H1 (cell line): ENCODE data around the gene SVIL. TPM values are rescaled to one million over a fixed set of nuclear protein-coding genes. Genes with fewer than 3 reads are reported as not detected.

Source experiments
- CTCF ChIA-PET: fragments of 300-600 bp; sonication (Branson Sonifier 250); formaldehyde crosslinking; loops from one replicate; lab custom pipeline; 2021; ENCODE audit not compliant: partially characterized antibody; lab: Charles Lee
- POLR2A ChIA-PET: fragments of 300-600 bp; sonication (Branson Sonifier 250); formaldehyde crosslinking; loops from one replicate; lab custom pipeline; 2021; ENCODE audit warnings: inconsistent platforms; ENCODE audit not compliant: partially characterized antibody; lab: Charles Lee
- DNase-seq, 2 experiments: peaks; one replicate each; pipeline versions ENCODE4 v3.0.0 to v3.0.0-alpha.2; 2010 to 2022; ENCODE audit warnings: low spot score in 2 of 2, low read depth in 1 of 2, mixed read lengths in 1 of 2
- FAIRE-seq: peaks from 2 replicates; lab custom pipeline; 2011; peaks lifted over from hg19 to GRCh38; lab: Jason Lieb, UNC
- H2AFZ ChIP-seq: 2 replicates; pipeline ENCODE4 v1.8.1; 2012; ENCODE audit warnings: low read length, inconsistent platforms
- H2AK5ac ChIP-seq: 2 replicates; pipeline ENCODE4 v1.6.1; 2013; ENCODE audit warnings: low read depth, low read length
- H2BK120ac ChIP-seq: replicated peaks from 2 replicates; pipeline ENCODE3; 2013; ENCODE audit warnings: low read depth, low read length, inconsistent platforms
- H2BK12ac ChIP-seq: 2 replicates; pipeline ENCODE4 v1.6.1; 2013; ENCODE audit warnings: low read depth, low read length
- H2BK15ac ChIP-seq: 2 replicates; pipeline ENCODE4 v1.6.1; 2013; ENCODE audit warnings: low read length
- H2BK20ac ChIP-seq: 2 replicates; pipeline ENCODE4 v1.6.1; 2013; ENCODE audit warnings: low read length
- H2BK5ac ChIP-seq: 2 replicates; pipeline ENCODE4 v1.6.1; 2013; ENCODE audit warnings: low read depth, low read length
- H3K14ac ChIP-seq: 2 replicates; pipeline ENCODE4 v1.6.1; 2013; ENCODE audit warnings: inconsistent platforms; ENCODE audit not compliant: insufficient read length
- H3K18ac ChIP-seq: 2 replicates; pipeline ENCODE4 v1.6.1; 2013; ENCODE audit warnings: low read length; ENCODE audit errors: extremely low read depth
- H3K23ac ChIP-seq: 2 replicates; pipeline ENCODE4 v1.6.1; 2013; ENCODE audit warnings: inconsistent platforms; ENCODE audit not compliant: insufficient read length
- H3K23me2 ChIP-seq: 2 replicates; pipeline ENCODE4 v1.6.1; 2013; ENCODE audit warnings: low read depth, low read length
- H3K27ac ChIP-seq: 2 replicates; pipeline ENCODE4 v1.6.1; 2011; ENCODE audit warnings: low read depth, low read length, inconsistent platforms
- H3K27me3 ChIP-seq, 4 experiments: replicated peaks in 1 of 4; 1 replicate in 1 of 4; 2 replicates in 3 of 4; pipeline versions ENCODE4 v1.6.1 to v1.8.1; 2011 to 2013; ENCODE audit warnings: low read length in 3 of 4, mild to moderate bottlenecking in 3 of 4, inconsistent platforms in 2 of 4, mixed read lengths in 2 of 4, moderate library complexity in 1 of 4; ENCODE audit not compliant: control insufficient read depth in 3 of 4, insufficient read depth in 3 of 4; ENCODE audit errors: extremely low read depth in 1 of 4
- H3K36me3 ChIP-seq, 4 experiments: 2 replicates each; pipeline versions ENCODE4 v1.6.1 to v1.8.1; 2011 to 2013; ENCODE audit warnings: mild to moderate bottlenecking in 4 of 4, low read length in 3 of 4, moderate library complexity in 2 of 4, control low read depth in 1 of 4, inconsistent platforms in 1 of 4; ENCODE audit not compliant: insufficient read depth in 4 of 4, control insufficient read depth in 2 of 4
- H3K4ac ChIP-seq: replicated peaks from 2 replicates; pipeline ENCODE3; 2013; ENCODE audit warnings: low read length, low read depth, mixed read lengths, inconsistent platforms; ENCODE audit not compliant: insufficient read length
- H3K4me1 ChIP-seq, 4 experiments: replicated peaks in 1 of 4; 1 replicate in 1 of 4; 2 replicates in 3 of 4; pipeline versions ENCODE4 v1.6.1 to v1.8.1; 2011 to 2013; ENCODE audit warnings: low read length in 3 of 4, inconsistent platforms in 2 of 4, mixed read lengths in 1 of 4; ENCODE audit not compliant: insufficient read depth in 4 of 4, control insufficient read depth in 3 of 4
- H3K4me2 ChIP-seq, 2 experiments: 2 replicates each; pipeline versions ENCODE4 v1.6.1 to v1.8.1; 2011 to 2013; ENCODE audit warnings: low read depth in 2 of 2, low read length in 2 of 2, control low read depth in 1 of 2, inconsistent platforms in 1 of 2, mild to moderate bottlenecking in 1 of 2; ENCODE audit not compliant: insufficient read depth in 1 of 2
- H3K4me3 ChIP-seq, 4 experiments: fragments of 200-600, 300-600 bp in 1 of 4; sonication (generic), shearing (Covaris generic), sonication (Bioruptor Twin) in 1 of 4; 2 replicates each; pipeline versions ENCODE4 v1.5.1 to v1.8.1; 2011 to 2016; ENCODE audit warnings: low read length in 4 of 4, low read depth in 3 of 4, control low read depth in 2 of 4, inconsistent platforms in 2 of 4, mild to moderate bottlenecking in 2 of 4, mixed read lengths in 1 of 4, moderate library complexity in 1 of 4; ENCODE audit not compliant: insufficient read depth in 2 of 4; ENCODE audit errors: extremely low read depth in 1 of 4
- H3K56ac ChIP-seq: replicated peaks from 2 replicates; pipeline ENCODE3; 2013; ENCODE audit warnings: low read depth, mild to moderate bottlenecking, mixed read lengths, low read length, inconsistent platforms; ENCODE audit not compliant: insufficient read length
- H3K79me1 ChIP-seq: 2 replicates; pipeline ENCODE4 v1.6.1; 2013; ENCODE audit warnings: low read depth, low read length, control low read depth
- H3K79me2 ChIP-seq, 2 experiments: 2 replicates each; pipeline versions ENCODE4 v1.6.1 to v1.8.1; 2012 to 2013; ENCODE audit warnings: low read length in 2 of 2, mild to moderate bottlenecking in 2 of 2, inconsistent platforms in 1 of 2; ENCODE audit not compliant: insufficient read depth in 2 of 2, control insufficient read depth in 1 of 2
- H3K9ac ChIP-seq, 4 experiments: replicated peaks in 1 of 4; 1 replicate in 1 of 4; 2 replicates in 3 of 4; pipeline versions ENCODE4 v1.6.1 to v1.8.1; 2011 to 2013; ENCODE audit warnings: low read depth in 3 of 4, low read length in 3 of 4, control low read depth in 2 of 4, mild to moderate bottlenecking in 2 of 4, moderate library complexity in 2 of 4, inconsistent platforms in 1 of 4; ENCODE audit errors: extremely low read depth in 1 of 4
- H3K9me3 ChIP-seq, 2 experiments: 2 replicates each; pipeline versions ENCODE4 v1.6.1 to v1.8.1; 2012 to 2013; ENCODE audit warnings: mild to moderate bottlenecking in 2 of 2, moderate library complexity in 2 of 2, control low read depth in 1 of 2, inconsistent platforms in 1 of 2, low read depth in 1 of 2, low read length in 1 of 2, mixed read lengths in 1 of 2; ENCODE audit not compliant: insufficient read depth in 2 of 2
- H4K20me1 ChIP-seq, 2 experiments: replicated peaks in 1 of 2; 2 replicates each; pipeline versions ENCODE3 to v1.8.1; 2011 to 2013; ENCODE audit warnings: inconsistent platforms in 2 of 2, low read length in 2 of 2, mild to moderate bottlenecking in 1 of 2; ENCODE audit not compliant: insufficient read depth in 2 of 2, control insufficient read depth in 1 of 2
- H4K5ac ChIP-seq: 2 replicates; pipeline ENCODE4 v1.6.1; 2013; ENCODE audit warnings: low read length, low read depth, mixed read lengths, inconsistent platforms; ENCODE audit not compliant: insufficient read length
- H4K8ac ChIP-seq: 2 replicates; pipeline ENCODE4 v1.8.0; 2013; ENCODE audit warnings: mild to moderate bottlenecking, moderate library complexity, low read length, inconsistent platforms; ENCODE audit not compliant: insufficient read depth; ENCODE audit errors: extremely low read depth
- H4K91ac ChIP-seq: replicated peaks from 2 replicates; pipeline ENCODE3; 2013; ENCODE audit warnings: low read length, mixed read lengths, inconsistent platforms; ENCODE audit not compliant: insufficient read length
- WGBS, 2 experiments: shearing (Covaris generic) in 1 of 2; methylation state at CpG; one replicate each; pipeline versions ENCODE4 v1.1.6 to v1.1.7; 2013 to 2015; ENCODE audit warnings: low lambda C conversion rate in 2 of 2, mixed read lengths in 2 of 2, inconsistent platforms in 1 of 2, low coverage in 1 of 2, missing lambda C conversion rate in 1 of 2; ENCODE audit not compliant: insufficient replicate concordance in 2 of 2, insufficient coverage in 1 of 2, insufficient read length in 1 of 2; ENCODE audit errors: extremely low coverage in 1 of 2, missing lambda C conversion rate in 1 of 2; 5-methylcytosine and 5-hydroxymethylcytosine counted together
- polyA plus RNA-seq, 7 experiments: library from polyadenylated mRNA; depleted of rRNA in 3 of 7; stranded (reverse) in 5 of 7; unstranded in 2 of 7; fragments of >200 nt in 5 of 7; fragments of 200-250 nt in 2 of 7; gene quantifications; 1 replicate in 5 of 7; 2 replicates in 1 of 7; 4 replicates in 1 of 7; pipeline versions ENCODE4 v1.2.1 to v1.2.3, GENCODE V29; 2011 to 2013; ENCODE audit warnings: missing spikeins in 2 of 7, mixed read lengths in 2 of 7
- total RNA-seq: library from RNA; stranded (reverse); fragmentation: NEBNext Ultra II Directional; extraction: Animal tissue kit (Norgen Biotek cat#: 25700); gene quantifications from 2 replicates; pipeline ENCODE4 v1.2.1, GENCODE V29; 2021

Gene SVIL
- total and polyA plus RNA-seq, 2 of the 8 experiments (the other 6 are each of a cell fraction or from before 2014, with no cell fraction given) = 4.7 to 15.4 TPM

DNA sequence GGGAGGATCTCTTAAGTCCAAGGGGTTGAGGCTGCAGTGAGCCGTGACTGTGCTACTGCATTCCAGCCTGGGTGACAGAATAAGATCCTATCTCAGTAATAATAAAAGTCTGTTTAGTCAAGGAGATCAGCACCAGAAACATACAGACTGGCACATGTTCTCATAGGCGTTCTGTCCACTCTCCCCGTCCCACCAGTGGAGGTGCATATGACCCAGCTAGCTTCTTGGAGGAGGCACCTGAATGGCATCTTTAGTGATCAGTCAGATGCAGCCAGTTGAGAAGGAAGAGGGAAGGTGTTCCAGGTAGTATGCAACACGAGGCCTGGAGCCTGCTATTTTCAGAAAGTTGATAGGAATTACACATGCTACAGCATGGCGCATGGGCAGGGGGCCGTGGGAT is 45.3 kb upstream of the SVIL start:
- H3K27ac ChIP-seq = no peak overlapping the region
- H3K23ac ChIP-seq = no peak overlapping the region
- ChIA-PET CTCF (no interaction called here), POLR2A (no interaction called here)
- no peaks in the 10 kb centered on the region for H3K23me2 ChIP-seq
- DNase-seq (no peak), FAIRE-seq (no peak)
- H3K79me2 ChIP-seq = no peaks in the 10 kb centered on the region
- H2BK20ac ChIP-seq = no peak overlapping the region
- WGBS, 2 experiments = 76% methylated on average over 6 of the region's 6 CpGs; no CpG with 5 or more reads in 1 of the 2 experiments
- H2AK5ac ChIP-seq = no peak overlapping the region; the same call in 1 of the 2 replicates
- no peak overlapping the region for H3K14ac ChIP-seq
- H4K8ac ChIP-seq = no peak overlapping the region
- H2AFZ ChIP-seq = no peak overlapping the region
- H2BK120ac ChIP-seq = no peak overlapping the region
- no peak overlapping the region for H3K9ac ChIP-seq
- H3K4me2 ChIP-seq = no peak overlapping the region
- H3K9me3 ChIP-seq = peaks cover 30 to 35% of the 10 kb centered on the region in 2 experiments
- H4K91ac ChIP-seq = no peak overlapping the region
- H3K4me3 ChIP-seq = no peak overlapping the region
- no peaks in the 10 kb centered on the region for H3K4me1 ChIP-seq
- H4K5ac ChIP-seq = no peak overlapping the region
- H3K79me1 ChIP-seq = no peaks in the 10 kb centered on the region
- no peak overlapping the region for H2BK12ac ChIP-seq
- H3K36me3 ChIP-seq = peaks cover 0 to 20% (median 6%) of the 10 kb centered on the region in 4 experiments; a peak in 4 of 8 replicates
- no peaks in the 10 kb centered on the region for H4K20me1 ChIP-seq
- no peak overlapping the region for H2BK15ac ChIP-seq
- H2BK5ac ChIP-seq = no peak overlapping the region
- no peak overlapping the region for H3K18ac ChIP-seq
- H3K4ac ChIP-seq = no peak overlapping the region
- no peaks in the 10 kb centered on the region for H3K27me3 ChIP-seq
- H3K56ac ChIP-seq = no peak overlapping the region
